ENCODE data around the gene PICALM. TPM values are rescaled to one million over a fixed set of nuclear protein-coding genes. Genes with fewer than 3 reads are reported as not detected.

Gene PICALM
- polyA plus RNA-seq, 2 of the 4 experiments (the other 2 are of a cell fraction): 113 to 195 TPM

DNA sequence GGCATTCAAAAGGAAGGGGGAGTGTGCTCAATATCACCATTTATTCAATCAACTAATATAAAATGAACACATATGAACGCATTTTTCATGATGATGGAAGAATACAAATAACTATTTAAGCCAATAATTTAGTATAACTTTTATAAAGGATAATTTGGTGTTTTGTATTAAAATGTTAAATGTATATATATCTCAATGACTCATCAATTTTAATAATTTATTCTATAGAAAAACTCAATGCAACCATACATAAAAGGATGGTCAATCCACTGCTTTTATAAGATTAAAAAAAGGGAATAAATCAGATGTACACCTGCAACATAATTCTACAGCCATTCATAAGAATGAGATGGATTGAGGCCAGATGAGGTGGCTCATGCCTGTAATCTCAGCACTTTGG is 50.6 kb downstream of the PICALM start:
- TF ChIP-seq USF2 (IDR thresholded peaks at IDR 0.05): no peak
- TF ChIP-seq RFX5 (IDR thresholded peaks at IDR 0.05): no peak
- TF ChIP-seq MAFK (IDR thresholded peaks at IDR 0.05; ENCODE audit: partially characterized antibody): peak; percentile 57
- Histone ChIP-seq H3K4me3 (no peak overlapping the region), H3K9me3 (no peaks in the 10 kb centered on the region), H3K4me1 (no peaks in the 10 kb centered on the region), H3K27ac (no peak overlapping the region), H3K4me2 (no peak overlapping the region)
- POLR2A ChIA-PET: no interaction called here
- DNase-seq (ENCODE audit: low read depth in 1 of 2, low spot score in 1 of 2): no peak
- no peak for ATAC-seq
- 96% methylated on average over 1 of the region's 1 CpG for WGBS (ENCODE audit: missing lambda C conversion rate)
- no peak for FAIRE-seq
- CTCF ChIA-PET: interaction anchor here (1.5 kb wide), 1 partner anchor 24 kb away, joined by 7 read pairs; no protein-coding TSS in a partner anchor

DNA sequence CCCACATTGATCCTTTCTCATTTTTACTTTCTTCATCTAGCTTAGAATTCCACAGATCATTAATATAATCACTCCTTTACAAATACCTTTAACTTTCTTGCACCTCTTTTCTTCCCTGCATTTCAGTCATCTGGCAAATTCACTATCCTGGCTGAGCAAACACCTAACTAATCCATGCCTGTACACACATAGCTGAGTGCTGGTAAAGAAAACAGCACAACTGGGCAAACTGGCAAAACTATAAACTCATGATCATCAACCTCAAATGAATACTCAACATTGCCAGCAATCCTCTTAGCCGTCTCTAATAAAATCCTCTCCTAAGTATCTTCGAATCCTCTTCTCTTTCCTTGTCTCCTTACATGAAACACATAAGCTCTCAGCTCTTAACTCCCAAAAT is 52.4 kb downstream of the PICALM start:
- H3K4me3 ChIP-seq: no peak overlapping the region
- ChIA-PET POLR2A (no interaction called here), CTCF (interaction anchor here (1.3 to 2.4 kb wide), 3 partner anchors 10 to 162 kb away, joined by 4 to 7 read pairs (median 6); partner anchors contain the start of gene CCDC83)
- no peak for FAIRE-seq
- ATAC-seq: no peak
- no peak overlapping the region for H3K4me2 ChIP-seq
- no peaks in the 10 kb centered on the region for H3K9me3 ChIP-seq
- DNase-seq (ENCODE audit: low read depth in 1 of 2, low spot score in 1 of 2): no peak
- TF ChIP-seq, protein P1, sequence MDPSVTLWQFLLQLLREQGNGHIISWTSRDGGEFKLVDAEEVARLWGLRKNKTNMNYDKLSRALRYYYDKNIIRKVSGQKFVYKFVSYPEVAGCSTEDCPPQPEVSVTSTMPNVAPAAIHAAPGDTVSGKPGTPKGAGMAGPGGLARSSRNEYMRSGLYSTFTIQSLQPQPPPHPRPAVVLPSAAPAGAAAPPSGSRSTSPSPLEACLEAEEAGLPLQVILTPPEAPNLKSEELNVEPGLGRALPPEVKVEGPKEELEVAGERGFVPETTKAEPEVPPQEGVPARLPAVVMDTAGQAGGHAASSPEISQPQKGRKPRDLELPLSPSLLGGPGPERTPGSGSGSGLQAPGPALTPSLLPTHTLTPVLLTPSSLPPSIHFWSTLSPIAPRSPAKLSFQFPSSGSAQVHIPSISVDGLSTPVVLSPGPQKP (IDR thresholded peaks at IDR 0.05; ENCODE audit: low read depth, low read length): no peak
- TF ChIP-seq RARB (CRISPR knock-in tag; IDR thresholded peaks at IDR 0.05) (no peak), RCOR1 (IDR thresholded peaks at IDR 0.05; ENCODE audit: low read depth, low read length) (no peak), RAD21 (conservative IDR thresholded peaks at IDR 0.05 in 1 of 2, IDR thresholded peaks at IDR 0.05 in 1 of 2) (no peak), PHF8 (IDR thresholded peaks at IDR 0.05; ENCODE audit: borderline replicate concordance, low read depth) (no peak), HOXB5 (CRISPR knock-in tag; IDR thresholded peaks at IDR 0.05) (no peak), KDM1A (IDR thresholded peaks at IDR 0.05; ENCODE audit: low read depth) (no peak), RFX5 (IDR thresholded peaks at IDR 0.05) (no peak), ZNF302 (CRISPR knock-in tag; IDR thresholded peaks at IDR 0.05) (no peak)
- TF ChIP-seq, protein P2, sequence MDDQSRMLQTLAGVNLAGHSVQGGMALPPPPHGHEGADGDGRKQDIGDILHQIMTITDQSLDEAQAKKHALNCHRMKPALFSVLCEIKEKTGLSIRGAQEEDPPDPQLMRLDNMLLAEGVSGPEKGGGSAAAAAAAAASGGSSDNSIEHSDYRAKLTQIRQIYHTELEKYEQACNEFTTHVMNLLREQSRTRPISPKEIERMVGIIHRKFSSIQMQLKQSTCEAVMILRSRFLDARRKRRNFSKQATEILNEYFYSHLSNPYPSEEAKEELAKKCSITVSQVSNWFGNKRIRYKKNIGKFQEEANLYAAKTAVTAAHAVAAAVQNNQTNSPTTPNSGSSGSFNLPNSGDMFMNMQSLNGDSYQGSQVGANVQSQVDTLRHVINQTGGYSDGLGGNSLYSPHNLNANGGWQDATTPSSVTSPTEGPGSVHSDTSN (IDR thresholded peaks at IDR 0.05): no peak
- H3K4me1 ChIP-seq: no peaks in the 10 kb centered on the region
- H3K27ac ChIP-seq: no peak overlapping the region
- WGBS (ENCODE audit: missing lambda C conversion rate): 94% methylated on average over 2 of the region's 2 CpGs

DNA sequence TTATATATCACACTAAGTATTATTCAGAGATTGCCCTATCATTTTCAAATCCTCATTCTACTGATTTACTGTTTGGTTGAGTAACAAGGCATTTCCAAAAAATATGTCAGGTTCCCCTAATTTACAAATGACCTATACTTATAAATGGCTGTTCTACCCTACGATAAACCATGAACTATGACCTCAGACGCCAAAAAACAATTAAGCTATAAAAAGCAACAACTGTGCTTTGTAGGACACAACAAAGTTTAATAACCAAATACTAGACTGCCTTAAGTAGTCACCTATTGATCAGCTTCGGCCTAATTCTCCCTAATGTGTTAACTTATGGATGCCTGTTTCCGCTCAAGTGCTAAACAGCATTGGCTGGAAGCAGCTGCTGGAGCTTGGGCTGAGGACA is 53.2 kb downstream of the PICALM start:
- TF ChIP-seq CHD2 (IDR thresholded peaks at IDR 0.05; ENCODE audit: low read length, partially characterized antibody) (no peak), RFX5 (IDR thresholded peaks at IDR 0.05) (no peak), SMC3 (IDR thresholded peaks at IDR 0.05) (no peak), HOXB5 (CRISPR knock-in tag; IDR thresholded peaks at IDR 0.05) (no peak), FOSL2 (IDR thresholded peaks at IDR 0.05) (no peak), FOSL2 (CRISPR knock-in tag; IDR thresholded peaks at IDR 0.05) (no peak), TP53 (CRISPR knock-in tag; IDR thresholded peaks at IDR 0.05) (no peak), CEBPB (IDR thresholded peaks at IDR 0.05) (no peak), RCOR1 (IDR thresholded peaks at IDR 0.05; ENCODE audit: low read depth, low read length) (no peak), ESRRA (IDR thresholded peaks at IDR 0.05; ENCODE audit: borderline replicate concordance, low read length) (no peak), NPAS2 (CRISPR knock-in tag; IDR thresholded peaks at IDR 0.05; ENCODE audit: borderline replicate concordance) (no peak), HDAC2 (IDR thresholded peaks at IDR 0.05) (no peak), ZFP36 (IDR thresholded peaks at IDR 0.05; ENCODE audit: borderline replicate concordance, partially characterized antibody) (no peak), ZC3H11A (IDR thresholded peaks at IDR 0.05) (no peak), HOXB13 (CRISPR knock-in tag; IDR thresholded peaks at IDR 0.05; ENCODE audit: low read depth) (no peak)
- TF ChIP-seq, protein P1 (IDR thresholded peaks at IDR 0.05; ENCODE audit: low read depth, low read length): no peak
- FAIRE-seq: no peak
- Histone ChIP-seq H3K4me2 (no peak overlapping the region), H3K27ac (no peak overlapping the region), H3K4me3 (no peak overlapping the region), H3K4me1 (no peaks in the 10 kb centered on the region), H3K9me3 (no peaks in the 10 kb centered on the region)
- 90% methylated on average over 4 of the region's 4 CpGs for WGBS (ENCODE audit: missing lambda C conversion rate)
- POLR2A ChIA-PET: no interaction called here
- ATAC-seq: no peak
- CTCF ChIA-PET: interaction anchor here (1.3 to 2.4 kb wide), 4 partner anchors 11 to 161 kb away, joined by 4 to 10 read pairs (median 6); partner anchors contain the start of gene CCDC83
- no peak for DNase-seq (ENCODE audit: low read depth in 1 of 2, low spot score in 1 of 2)

Measured in A549 (cell line).